Measurements from ENCODE around the gene CCR5. TPM values are rescaled to one million over a fixed set of nuclear protein-coding genes. Genes with fewer than 3 reads are reported as not detected.

CCR5 gene
- total RNA-seq, 1 experiment from 2014 or later: not detected

GRCh38 chr3:46383211-46383950, 12.6 kb downstream of the CCR5 start:
- DNase-seq (ENCODE audit: low read depth, low spot score): no peak
- H3K9me3 ChIP-seq (ENCODE audit: control insufficient read depth in 1 of 2, insufficient read depth in 1 of 2, low read depth in 1 of 2, low read length in 2 of 2): no peaks in the 10 kb centered on the region
- H3K4me3 ChIP-seq (replicated peaks in 1 of 2; ENCODE audit: low read depth in 1 of 2, low read length in 2 of 2): no peak overlapping the region
- H3K27ac ChIP-seq (ENCODE audit: low read depth, low read length): no peak overlapping the region
- ChIA-PET CTCF (interaction anchor here (0.7 to 1.5 kb wide), 5 partner anchors 11 to 444 kb away, joined by 3 read pairs; partner anchors contain the start of gene CCR5), POLR2A (no interaction called here), RAD21 (ENCODE audit: low non-redundant PET in 1 of 2, low total read pairs in 2 of 2, uncharacterized antibody in 2 of 2, unreplicated experiment in 2 of 2) (no interaction called here)
- no peaks in the 10 kb centered on the region for H3K36me3 ChIP-seq (ENCODE audit: control insufficient read depth in 1 of 2, insufficient read depth in 2 of 2, low read length in 2 of 2)
- H3K4me2 ChIP-seq (ENCODE audit: low read length): no peak overlapping the region
- no peaks in the 10 kb centered on the region for H4K20me1 ChIP-seq (ENCODE audit: insufficient read depth)
- H3K79me2 ChIP-seq (ENCODE audit: insufficient read depth, low read length): no peaks in the 10 kb centered on the region
- H3K27me3 ChIP-seq (ENCODE audit: insufficient read depth, low read length): no peaks in the 10 kb centered on the region
- no peak for ATAC-seq
- BruUV-seq (replicated peaks): no TSS peak
- intact Hi-C loops (cut with micrococcal nuclease): no loop called here
- TF ChIP-seq CEBPB (IDR thresholded peaks at IDR 0.05; ENCODE audit: low read depth): no peak
- TF ChIP-seq ATF3 (IDR thresholded peaks at IDR 0.05): no peak
- TF ChIP-seq SRF (IDR thresholded peaks at IDR 0.05; ENCODE audit: low read depth): no peak
- no peak for TF ChIP-seq CTCF (IDR thresholded peaks at IDR 0.05 in 2 of 3, conservative IDR thresholded peaks at IDR 0.05 in 1 of 3; ENCODE audit: borderline replicate concordance in 1 of 3, insufficient read depth in 1 of 3, low read depth in 2 of 3, low read length in 2 of 3)
- no peak for TF ChIP-seq ELF1 (IDR thresholded peaks at IDR 0.05; ENCODE audit: borderline replicate concordance, low read depth)
- TF ChIP-seq POLR2A (IDR thresholded peaks at IDR 0.05; ENCODE audit: borderline replicate concordance, extremely low read depth, insufficient read depth, insufficient read length): no peak
- H3K4me1 ChIP-seq (ENCODE audit: control insufficient read depth in 1 of 2, insufficient read depth in 2 of 2, low read length in 2 of 2): peaks cover 0 to 10% of the 10 kb centered on the region in 2 experiments; a peak in 2 of 4 replicates
- H3K9ac ChIP-seq (ENCODE audit: low read length): no peak overlapping the region
- no peaks in the 10 kb centered on the region for H3K9me2 ChIP-seq (ENCODE audit: insufficient read depth)
- H2AFZ ChIP-seq (ENCODE audit: low read depth, low read length, poor library complexity, severe bottlenecking): no peak overlapping the region

GRCh38 chr3:46383951-46384330, 13.2 kb downstream of the CCR5 start:
- ATAC-seq: no peak
- no peak overlapping the region for H3K27ac ChIP-seq (ENCODE audit: low read depth, low read length)
- POLR2A ChIA-PET: no interaction called here
- no peak for TF ChIP-seq ZFX (IDR thresholded peaks at IDR 0.05)
- TF ChIP-seq FOSL1 (IDR thresholded peaks at IDR 0.05; ENCODE audit: low read depth): no peak
- no peak for TF ChIP-seq SRF (IDR thresholded peaks at IDR 0.05; ENCODE audit: low read depth)
- no peak for TF ChIP-seq CEBPB (IDR thresholded peaks at IDR 0.05; ENCODE audit: low read depth)
- TF ChIP-seq CTCF (IDR thresholded peaks at IDR 0.05 in 2 of 3, conservative IDR thresholded peaks at IDR 0.05 in 1 of 3; ENCODE audit: borderline replicate concordance in 1 of 3, insufficient read depth in 1 of 3, low read depth in 2 of 3, low read length in 2 of 3): no peak
- no peak for TF ChIP-seq ATF3 (IDR thresholded peaks at IDR 0.05)
- no peak for TF ChIP-seq EZH2phosphoT487 (IDR thresholded peaks at IDR 0.05; ENCODE audit: borderline replicate concordance)
- no peak for TF ChIP-seq POLR2A (IDR thresholded peaks at IDR 0.05; ENCODE audit: borderline replicate concordance, extremely low read depth, insufficient read depth, insufficient read length)
- no peak for TF ChIP-seq CBX3 (IDR thresholded peaks at IDR 0.05; ENCODE audit: low read depth)
- no peak for TF ChIP-seq ZNF274 (IDR thresholded peaks at IDR 0.05; ENCODE audit: low read depth, low read length)
- no peak for TF ChIP-seq TCF7L2 (IDR thresholded peaks at IDR 0.05; ENCODE audit: borderline replicate concordance, extremely low read depth, insufficient read depth, insufficient read length)

More at GRCh38 chr3:46383951-46384330, 13.2 kb downstream of the CCR5 start:
- no peak overlapping the region for H2AFZ ChIP-seq (ENCODE audit: low read depth, low read length, poor library complexity, severe bottlenecking)
- H3K27me3 ChIP-seq (ENCODE audit: insufficient read depth, low read length): no peaks in the 10 kb centered on the region
- DNase-seq (ENCODE audit: low read depth, low spot score): no peak
- no peaks in the 10 kb centered on the region for H3K9me2 ChIP-seq (ENCODE audit: insufficient read depth)
- H3K4me3 ChIP-seq (replicated peaks in 1 of 2; ENCODE audit: low read depth in 1 of 2, low read length in 2 of 2): no peak overlapping the region
- no peaks in the 10 kb centered on the region for H3K79me2 ChIP-seq (ENCODE audit: insufficient read depth, low read length)
- ChIA-PET CTCF (interaction anchor here (0.8 to 1.5 kb wide), 3 partner anchors 11 to 14 kb away, joined by 3 read pairs; partner anchors contain the start of gene CCR5), RAD21 (ENCODE audit: low non-redundant PET in 1 of 2, low total read pairs in 2 of 2, uncharacterized antibody in 2 of 2, unreplicated experiment in 2 of 2) (no interaction called here)
- intact Hi-C loops (cut with micrococcal nuclease): no loop called here
- no peaks in the 10 kb centered on the region for H3K9me3 ChIP-seq (ENCODE audit: control insufficient read depth in 1 of 2, insufficient read depth in 1 of 2, low read depth in 1 of 2, low read length in 2 of 2)
- no peaks in the 10 kb centered on the region for H4K20me1 ChIP-seq (ENCODE audit: insufficient read depth)
- no TSS peak for BruUV-seq (replicated peaks)
- peaks cover 0 to 7% of the 10 kb centered on the region in 2 experiments; a peak in 2 of 4 replicates for H3K4me1 ChIP-seq (ENCODE audit: control insufficient read depth in 1 of 2, insufficient read depth in 2 of 2, low read length in 2 of 2)
- no peak overlapping the region for H3K9ac ChIP-seq (ENCODE audit: low read length)
- H3K36me3 ChIP-seq (ENCODE audit: control insufficient read depth in 1 of 2, insufficient read depth in 2 of 2, low read length in 2 of 2): no peaks in the 10 kb centered on the region
- H3K4me2 ChIP-seq (ENCODE audit: low read length): no peak overlapping the region

All from HCT116 (cell line).